H1 (cell line): ENCODE measurements around the gene FADS6. TPM values are rescaled to one million over a fixed set of nuclear protein-coding genes. Genes with fewer than 3 reads are reported as not detected.

ENCODE experiments used
- CTCF ChIA-PET: fragments of 300-600 bp; sonication (Branson Sonifier 250); formaldehyde crosslinking; loops from one replicate; lab custom pipeline; 2021; ENCODE audit not compliant: partially characterized antibody; lab: Charles Lee
- POLR2A ChIA-PET: fragments of 300-600 bp; sonication (Branson Sonifier 250); formaldehyde crosslinking; loops from one replicate; lab custom pipeline; 2021; ENCODE audit warnings: inconsistent platforms; ENCODE audit not compliant: partially characterized antibody; lab: Charles Lee
- DNase-seq, 2 experiments: peaks; one replicate each; pipeline versions ENCODE4 v3.0.0 to v3.0.0-alpha.2; 2010 to 2022; ENCODE audit warnings: low spot score in 2 of 2, low read depth in 1 of 2, mixed read lengths in 1 of 2
- FAIRE-seq: peaks from 2 replicates; lab custom pipeline; 2011; peaks lifted over from hg19 to GRCh38; lab: Jason Lieb, UNC
- H2AFZ ChIP-seq: 2 replicates; pipeline ENCODE4 v1.8.1; 2012; ENCODE audit warnings: low read length, inconsistent platforms
- H2AK5ac ChIP-seq: 2 replicates; pipeline ENCODE4 v1.6.1; 2013; ENCODE audit warnings: low read depth, low read length
- H2BK120ac ChIP-seq: replicated peaks from 2 replicates; pipeline ENCODE3; 2013; ENCODE audit warnings: low read depth, low read length, inconsistent platforms
- H2BK12ac ChIP-seq: 2 replicates; pipeline ENCODE4 v1.6.1; 2013; ENCODE audit warnings: low read depth, low read length
- H2BK15ac ChIP-seq: 2 replicates; pipeline ENCODE4 v1.6.1; 2013; ENCODE audit warnings: low read length
- H2BK20ac ChIP-seq: 2 replicates; pipeline ENCODE4 v1.6.1; 2013; ENCODE audit warnings: low read length
- H2BK5ac ChIP-seq: 2 replicates; pipeline ENCODE4 v1.6.1; 2013; ENCODE audit warnings: low read depth, low read length
- H3K14ac ChIP-seq: 2 replicates; pipeline ENCODE4 v1.6.1; 2013; ENCODE audit warnings: inconsistent platforms; ENCODE audit not compliant: insufficient read length
- H3K18ac ChIP-seq: 2 replicates; pipeline ENCODE4 v1.6.1; 2013; ENCODE audit warnings: low read length; ENCODE audit errors: extremely low read depth
- H3K23ac ChIP-seq: 2 replicates; pipeline ENCODE4 v1.6.1; 2013; ENCODE audit warnings: inconsistent platforms; ENCODE audit not compliant: insufficient read length
- H3K23me2 ChIP-seq: 2 replicates; pipeline ENCODE4 v1.6.1; 2013; ENCODE audit warnings: low read depth, low read length
- H3K27ac ChIP-seq: 2 replicates; pipeline ENCODE4 v1.6.1; 2011; ENCODE audit warnings: low read depth, low read length, inconsistent platforms
- H3K27me3 ChIP-seq, 4 experiments: replicated peaks in 1 of 4; 1 replicate in 1 of 4; 2 replicates in 3 of 4; pipeline versions ENCODE4 v1.6.1 to v1.8.1; 2011 to 2013; ENCODE audit warnings: low read length in 3 of 4, mild to moderate bottlenecking in 3 of 4, inconsistent platforms in 2 of 4, mixed read lengths in 2 of 4, moderate library complexity in 1 of 4; ENCODE audit not compliant: control insufficient read depth in 3 of 4, insufficient read depth in 3 of 4; ENCODE audit errors: extremely low read depth in 1 of 4
- H3K36me3 ChIP-seq, 4 experiments: 2 replicates each; pipeline versions ENCODE4 v1.6.1 to v1.8.1; 2011 to 2013; ENCODE audit warnings: mild to moderate bottlenecking in 4 of 4, low read length in 3 of 4, moderate library complexity in 2 of 4, control low read depth in 1 of 4, inconsistent platforms in 1 of 4; ENCODE audit not compliant: insufficient read depth in 4 of 4, control insufficient read depth in 2 of 4
- H3K4ac ChIP-seq: replicated peaks from 2 replicates; pipeline ENCODE3; 2013; ENCODE audit warnings: low read length, low read depth, mixed read lengths, inconsistent platforms; ENCODE audit not compliant: insufficient read length
- H3K4me1 ChIP-seq, 4 experiments: replicated peaks in 1 of 4; 1 replicate in 1 of 4; 2 replicates in 3 of 4; pipeline versions ENCODE4 v1.6.1 to v1.8.1; 2011 to 2013; ENCODE audit warnings: low read length in 3 of 4, inconsistent platforms in 2 of 4, mixed read lengths in 1 of 4; ENCODE audit not compliant: insufficient read depth in 4 of 4, control insufficient read depth in 3 of 4
- H3K4me2 ChIP-seq, 2 experiments: 2 replicates each; pipeline versions ENCODE4 v1.6.1 to v1.8.1; 2011 to 2013; ENCODE audit warnings: low read depth in 2 of 2, low read length in 2 of 2, control low read depth in 1 of 2, inconsistent platforms in 1 of 2, mild to moderate bottlenecking in 1 of 2; ENCODE audit not compliant: insufficient read depth in 1 of 2
- H3K4me3 ChIP-seq, 4 experiments: fragments of 200-600, 300-600 bp in 1 of 4; sonication (generic), shearing (Covaris generic), sonication (Bioruptor Twin) in 1 of 4; 2 replicates each; pipeline versions ENCODE4 v1.5.1 to v1.8.1; 2011 to 2016; ENCODE audit warnings: low read length in 4 of 4, low read depth in 3 of 4, control low read depth in 2 of 4, inconsistent platforms in 2 of 4, mild to moderate bottlenecking in 2 of 4, mixed read lengths in 1 of 4, moderate library complexity in 1 of 4; ENCODE audit not compliant: insufficient read depth in 2 of 4; ENCODE audit errors: extremely low read depth in 1 of 4
- H3K56ac ChIP-seq: replicated peaks from 2 replicates; pipeline ENCODE3; 2013; ENCODE audit warnings: low read depth, mild to moderate bottlenecking, mixed read lengths, low read length, inconsistent platforms; ENCODE audit not compliant: insufficient read length
- H3K79me1 ChIP-seq: 2 replicates; pipeline ENCODE4 v1.6.1; 2013; ENCODE audit warnings: low read depth, low read length, control low read depth
- H3K79me2 ChIP-seq, 2 experiments: 2 replicates each; pipeline versions ENCODE4 v1.6.1 to v1.8.1; 2012 to 2013; ENCODE audit warnings: low read length in 2 of 2, mild to moderate bottlenecking in 2 of 2, inconsistent platforms in 1 of 2; ENCODE audit not compliant: insufficient read depth in 2 of 2, control insufficient read depth in 1 of 2
- H3K9ac ChIP-seq, 4 experiments: replicated peaks in 1 of 4; 1 replicate in 1 of 4; 2 replicates in 3 of 4; pipeline versions ENCODE4 v1.6.1 to v1.8.1; 2011 to 2013; ENCODE audit warnings: low read depth in 3 of 4, low read length in 3 of 4, control low read depth in 2 of 4, mild to moderate bottlenecking in 2 of 4, moderate library complexity in 2 of 4, inconsistent platforms in 1 of 4; ENCODE audit errors: extremely low read depth in 1 of 4
- H3K9me3 ChIP-seq, 2 experiments: 2 replicates each; pipeline versions ENCODE4 v1.6.1 to v1.8.1; 2012 to 2013; ENCODE audit warnings: mild to moderate bottlenecking in 2 of 2, moderate library complexity in 2 of 2, control low read depth in 1 of 2, inconsistent platforms in 1 of 2, low read depth in 1 of 2, low read length in 1 of 2, mixed read lengths in 1 of 2; ENCODE audit not compliant: insufficient read depth in 2 of 2
- H4K20me1 ChIP-seq, 2 experiments: replicated peaks in 1 of 2; 2 replicates each; pipeline versions ENCODE3 to v1.8.1; 2011 to 2013; ENCODE audit warnings: inconsistent platforms in 2 of 2, low read length in 2 of 2, mild to moderate bottlenecking in 1 of 2; ENCODE audit not compliant: insufficient read depth in 2 of 2, control insufficient read depth in 1 of 2
- H4K5ac ChIP-seq: 2 replicates; pipeline ENCODE4 v1.6.1; 2013; ENCODE audit warnings: low read length, low read depth, mixed read lengths, inconsistent platforms; ENCODE audit not compliant: insufficient read length
- H4K8ac ChIP-seq: 2 replicates; pipeline ENCODE4 v1.8.0; 2013; ENCODE audit warnings: mild to moderate bottlenecking, moderate library complexity, low read length, inconsistent platforms; ENCODE audit not compliant: insufficient read depth; ENCODE audit errors: extremely low read depth
- H4K91ac ChIP-seq: replicated peaks from 2 replicates; pipeline ENCODE3; 2013; ENCODE audit warnings: low read length, mixed read lengths, inconsistent platforms; ENCODE audit not compliant: insufficient read length
- KDM1A ChIP-seq: fragments of 200-600, 300-600 bp; sonication (generic); IDR thresholded peaks from 2 replicates; pipeline ENCODE4 v1.7.1; 2016; ENCODE audit warnings: mild to moderate bottlenecking, low read length, borderline replicate concordance
- POU5F1 ChIP-seq: IDR thresholded peaks from 2 replicates; pipeline ENCODE4 v1.6.1; 2011; ENCODE audit warnings: low read depth, mild to moderate bottlenecking, low read length, moderate library complexity
- SIX5 ChIP-seq: IDR thresholded peaks from 2 replicates; pipeline ENCODE4 v1.6.1; 2011; ENCODE audit warnings: mild to moderate bottlenecking, low read depth, low read length
- SP4 ChIP-seq: IDR thresholded peaks from 2 replicates; pipeline ENCODE4 v1.6.1; 2012; ENCODE audit warnings: low read length, inconsistent platforms
- TEAD4 ChIP-seq: IDR thresholded peaks from 2 replicates; pipeline ENCODE4 v1.6.1; 2012; ENCODE audit warnings: low read depth, low read length, inconsistent platforms, mixed read lengths
- WGBS, 2 experiments: shearing (Covaris generic) in 1 of 2; methylation state at CpG; one replicate each; pipeline versions ENCODE4 v1.1.6 to v1.1.7; 2013 to 2015; ENCODE audit warnings: low lambda C conversion rate in 2 of 2, mixed read lengths in 2 of 2, inconsistent platforms in 1 of 2, low coverage in 1 of 2, missing lambda C conversion rate in 1 of 2; ENCODE audit not compliant: insufficient replicate concordance in 2 of 2, insufficient coverage in 1 of 2, insufficient read length in 1 of 2; ENCODE audit errors: extremely low coverage in 1 of 2, missing lambda C conversion rate in 1 of 2; 5-methylcytosine and 5-hydroxymethylcytosine counted together
- polyA plus RNA-seq, 7 experiments: library from polyadenylated mRNA; depleted of rRNA in 3 of 7; stranded (reverse) in 5 of 7; unstranded in 2 of 7; fragments of >200 nt in 5 of 7; fragments of 200-250 nt in 2 of 7; gene quantifications; 1 replicate in 5 of 7; 2 replicates in 1 of 7; 4 replicates in 1 of 7; pipeline versions ENCODE4 v1.2.1 to v1.2.3, GENCODE V29; 2011 to 2013; ENCODE audit warnings: missing spikeins in 2 of 7, mixed read lengths in 2 of 7
- total RNA-seq: library from RNA; stranded (reverse); fragmentation: NEBNext Ultra II Directional; extraction: Animal tissue kit (Norgen Biotek cat#: 25700); gene quantifications from 2 replicates; pipeline ENCODE4 v1.2.1, GENCODE V29; 2021

FADS6 gene
- total and polyA plus RNA-seq, 2 of the 8 experiments (the other 6 are each of a cell fraction or from before 2014, with no cell fraction given): 0.56 to 2.5 TPM

DNA sequence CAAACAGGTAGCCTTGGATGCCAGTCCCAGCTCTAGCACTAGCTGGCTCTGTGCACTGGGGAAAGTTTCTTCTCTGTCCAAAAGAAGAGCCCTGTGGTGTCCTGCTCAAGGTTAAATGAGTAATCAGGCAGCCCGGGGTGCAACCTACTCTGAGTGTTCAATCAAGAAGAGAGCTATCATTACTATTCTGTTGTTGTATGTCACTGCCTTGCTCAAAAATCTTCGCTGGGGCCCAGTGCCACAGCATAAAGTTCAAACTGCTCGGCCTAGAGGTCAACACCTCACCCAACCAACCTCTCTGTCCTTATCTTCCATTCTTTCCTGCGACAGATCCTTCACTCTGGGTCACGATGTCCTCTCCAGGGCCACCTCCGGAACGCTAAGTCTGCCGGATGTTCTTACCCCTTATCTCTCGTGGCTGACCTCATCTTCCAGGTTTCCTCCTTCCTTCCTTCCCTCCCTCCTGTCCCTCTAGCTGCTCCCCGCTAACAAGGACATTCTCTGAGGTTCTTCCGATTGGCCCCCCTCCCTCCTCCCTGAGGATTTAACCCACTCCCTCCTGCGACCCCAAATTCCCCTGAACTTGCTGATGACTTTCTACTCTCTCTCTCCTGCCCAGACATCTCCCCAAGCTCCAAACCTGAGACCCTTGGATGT lies 25.1 kb downstream of the FADS6 start:
- FAIRE-seq (no peak), DNase-seq (no peak)
- Histone ChIP-seq H3K9ac (no peak overlapping the region), H3K23me2 (peaks cover 10% of the 10 kb centered on the region), H3K14ac (no peak overlapping the region), H2BK5ac (no peak overlapping the region), H3K23ac (no peak overlapping the region), H2BK20ac (no peak overlapping the region), H3K4me1 (peaks cover 0 to 10% (median 5%) of the 10 kb centered on the region in 4 experiments; a peak in 6 of 7 replicates), H3K36me3 (peaks cover 0 to 6% (median 0%) of the 10 kb centered on the region in 4 experiments; a peak in 2 of 8 replicates), H3K18ac (no peak overlapping the region), H4K20me1 (peaks cover 1 to 4% of the 10 kb centered on the region in 2 experiments), H3K56ac (no peak overlapping the region), H4K91ac (no peak overlapping the region)
- CTCF ChIA-PET: interaction anchor here (0.8 to 99.6 kb wide), 8 partner anchors 13 to 198 kb away, joined by 3 to 2981 read pairs (median 40); partner anchors contain the start of genes FDXR, GRIN2C, NAT9 and OTOP2
- 92% methylated on average over 12 of the region's 12 CpGs; no CpG with 5 or more reads in 1 of the 2 experiments for WGBS, 2 experiments
- TF ChIP-seq TEAD4 (no peak), POU5F1 (no peak), SP4 (no peak), KDM1A (no peak), SIX5 (no peak)
- TF ChIP-seq, all 59 proteins: peak for 0
- H3K4ac ChIP-seq: no peak overlapping the region
- H3K4me2 ChIP-seq: no peak overlapping the region
- no peak overlapping the region for H3K27ac ChIP-seq
- H4K8ac ChIP-seq: no peak overlapping the region
- no peak overlapping the region for H4K5ac ChIP-seq
- POLR2A ChIA-PET: interaction anchor here (1.0 to 1.6 kb wide), 3 partner anchors 21 to 76 kb away, joined by 3 to 4 read pairs (median 3); no protein-coding TSS in a partner anchor
- peaks cover 0 to 3% (median 0%) of the 10 kb centered on the region in 4 experiments; a peak in 2 of 7 replicates for H3K27me3 ChIP-seq
- H2AFZ ChIP-seq: no peak overlapping the region
- H3K79me2 ChIP-seq: no peaks in the 10 kb centered on the region; a peak in 1 of 4 replicates
- H2BK15ac ChIP-seq: no peak overlapping the region
- no peak overlapping the region for H2AK5ac ChIP-seq
- H3K79me1 ChIP-seq: peaks cover 7% of the 10 kb centered on the region; the same call in 1 of the 2 replicates
- no peak overlapping the region for H3K4me3 ChIP-seq
- no peak overlapping the region for H2BK12ac ChIP-seq
- H2BK120ac ChIP-seq: no peak overlapping the region
- H3K9me3 ChIP-seq: no peaks in the 10 kb centered on the region
